ENCODE measurements around the gene KCNC1. TPM values are rescaled to one million over a fixed set of nuclear protein-coding genes. Genes with fewer than 3 reads are reported as not detected.

KCNC1 gene
- total RNA-seq, 1 experiment from 2014 or later, result 0.04 TPM

- no peaks in the 10 kb centered on the region for H3K36me3 Mint-ChIP-seq (ENCODE audit: insufficient read depth in 1 of 3, low read depth in 3 of 3)
- Histone ChIP-seq H3K9me3 (ENCODE audit: control insufficient read depth, low read depth, low read length) (no peaks in the 10 kb centered on the region), H2BK20ac (ENCODE audit: low read depth, low read length, poor library complexity, severe bottlenecking) (no peak overlapping the region), H2AFZ (ENCODE audit: low read length) (no peak overlapping the region), H3K56ac (ENCODE audit: insufficient read length, low read depth, low read length) (no peak overlapping the region), H4K5ac (ENCODE audit: insufficient read length, low read depth, low read length) (no peak overlapping the region), H3K23ac (ENCODE audit: insufficient read length, low read depth, low read length) (no peak overlapping the region), H3K23me2 (ENCODE audit: insufficient read length, low read depth, low read length, poor library complexity, severe bottlenecking) (no peaks in the 10 kb centered on the region), H3K27ac (ENCODE audit: insufficient read length, low read depth, low read length) (no peak overlapping the region), H3K27me3 (ENCODE audit: insufficient read depth, low read length) (no peaks in the 10 kb centered on the region), H3K4me1 (ENCODE audit: insufficient read depth, low read length) (no peaks in the 10 kb centered on the region), H3K4me2 (ENCODE audit: insufficient read depth, insufficient read length, low read length) (no peak overlapping the region), H4K91ac (ENCODE audit: insufficient read length, low read depth, low read length) (no peak overlapping the region), H2BK12ac (ENCODE audit: insufficient read length, low read depth, low read length) (no peak overlapping the region), H2AK5ac (ENCODE audit: insufficient read length, low read length) (no peak overlapping the region), H4K8ac (replicated peaks; ENCODE audit: insufficient read length, low read depth, low read length) (no peak overlapping the region), H3K79me1 (ENCODE audit: insufficient read depth, low read depth, low read length, poor library complexity, severe bottlenecking) (no peaks in the 10 kb centered on the region), H2BK5ac (ENCODE audit: insufficient read length, low read length) (no peak overlapping the region), H3K18ac (ENCODE audit: insufficient read length, low read depth, low read length) (no peak overlapping the region), H3K14ac (ENCODE audit: insufficient read depth, low read length) (no peak overlapping the region; the same call in 1 of the 2 replicates), H3K9ac (ENCODE audit: extremely low read depth, insufficient read length, low read length) (no peak overlapping the region), H3K79me2 (ENCODE audit: insufficient read depth, low read length) (no peaks in the 10 kb centered on the region), H3K4ac (ENCODE audit: low read depth, low read length) (no peak overlapping the region), H3T11ph (ENCODE audit: low read length) (no peak overlapping the region), H2BK15ac (ENCODE audit: low read depth, low read length) (no peak overlapping the region), H2BK120ac (ENCODE audit: low read depth, low read length, poor library complexity, severe bottlenecking) (no peak overlapping the region), H4K20me1 (ENCODE audit: control insufficient read depth, insufficient read depth, insufficient read length) (no peaks in the 10 kb centered on the region)
- no peak overlapping the region for H3K27ac Mint-ChIP-seq
- peaks cover 4 to 5% of the 10 kb centered on the region in 2 experiments; a peak in 3 of 4 replicates for H3K4me1 Mint-ChIP-seq
- no peaks in the 10 kb centered on the region for H3K9me3 Mint-ChIP-seq
- DNase-seq, result no peak
- TF ChIP-seq, protein P1, sequence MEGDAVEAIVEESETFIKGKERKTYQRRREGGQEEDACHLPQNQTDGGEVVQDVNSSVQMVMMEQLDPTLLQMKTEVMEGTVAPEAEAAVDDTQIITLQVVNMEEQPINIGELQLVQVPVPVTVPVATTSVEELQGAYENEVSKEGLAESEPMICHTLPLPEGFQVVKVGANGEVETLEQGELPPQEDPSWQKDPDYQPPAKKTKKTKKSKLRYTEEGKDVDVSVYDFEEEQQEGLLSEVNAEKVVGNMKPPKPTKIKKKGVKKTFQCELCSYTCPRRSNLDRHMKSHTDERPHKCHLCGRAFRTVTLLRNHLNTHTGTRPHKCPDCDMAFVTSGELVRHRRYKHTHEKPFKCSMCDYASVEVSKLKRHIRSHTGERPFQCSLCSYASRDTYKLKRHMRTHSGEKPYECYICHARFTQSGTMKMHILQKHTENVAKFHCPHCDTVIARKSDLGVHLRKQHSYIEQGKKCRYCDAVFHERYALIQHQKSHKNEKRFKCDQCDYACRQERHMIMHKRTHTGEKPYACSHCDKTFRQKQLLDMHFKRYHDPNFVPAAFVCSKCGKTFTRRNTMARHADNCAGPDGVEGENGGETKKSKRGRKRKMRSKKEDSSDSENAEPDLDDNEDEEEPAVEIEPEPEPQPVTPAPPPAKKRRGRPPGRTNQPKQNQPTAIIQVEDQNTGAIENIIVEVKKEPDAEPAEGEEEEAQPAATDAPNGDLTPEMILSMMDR (conservative IDR thresholded peaks at IDR 0.05), result no peak
- H3K27me3 Mint-ChIP-seq (ENCODE audit: low read depth), result peaks cover 1% of the 10 kb centered on the region; the same call in 1 of the 2 replicates
- no CpG with 5 or more reads among the region's 6 CpGs for WGBS (ENCODE audit: extremely low coverage, insufficient read length, low lambda C conversion rate)
- H3K4me3 Mint-ChIP-seq, result no peak overlapping the region
These were observed 39.1 kb downstream of the KCNC1 start for GRCh38 chr11:17773674-17774073.
